Right renal pelvis (tissue), 4 donors: ENCODE measurements around the gene ZC3H12D. TPM values are rescaled to one million over a fixed set of nuclear protein-coding genes. Genes with fewer than 3 reads are reported as not detected.
"Not testable (repeated sequence)": the region's sequence is repeated elsewhere in the genome, so short reads cannot be mapped to it uniquely, and the experiment has no call there.

Experiments
- DNase-seq, 4 donors: peaks; one replicate each; pipeline ENCODE4 v3.0.0-alpha.2; 2013; ENCODE audit warnings: low read depth in 4 of 4, low spot score in 3 of 4, missing footprints in 1 of 4
- polyA plus RNA-seq, 4 donors: library from polyadenylated mRNA; unstranded; fragments of 120-200 nt; gene quantifications; one replicate each; pipeline ENCODE4 v1.2.1, GENCODE V29; 2013; ENCODE audit not compliant: insufficient read length in 4 of 4

Gene ZC3H12D
- polyA plus RNA-seq, 4 donors: 0.20 to 0.54 (median 0.39) TPM

DNA sequence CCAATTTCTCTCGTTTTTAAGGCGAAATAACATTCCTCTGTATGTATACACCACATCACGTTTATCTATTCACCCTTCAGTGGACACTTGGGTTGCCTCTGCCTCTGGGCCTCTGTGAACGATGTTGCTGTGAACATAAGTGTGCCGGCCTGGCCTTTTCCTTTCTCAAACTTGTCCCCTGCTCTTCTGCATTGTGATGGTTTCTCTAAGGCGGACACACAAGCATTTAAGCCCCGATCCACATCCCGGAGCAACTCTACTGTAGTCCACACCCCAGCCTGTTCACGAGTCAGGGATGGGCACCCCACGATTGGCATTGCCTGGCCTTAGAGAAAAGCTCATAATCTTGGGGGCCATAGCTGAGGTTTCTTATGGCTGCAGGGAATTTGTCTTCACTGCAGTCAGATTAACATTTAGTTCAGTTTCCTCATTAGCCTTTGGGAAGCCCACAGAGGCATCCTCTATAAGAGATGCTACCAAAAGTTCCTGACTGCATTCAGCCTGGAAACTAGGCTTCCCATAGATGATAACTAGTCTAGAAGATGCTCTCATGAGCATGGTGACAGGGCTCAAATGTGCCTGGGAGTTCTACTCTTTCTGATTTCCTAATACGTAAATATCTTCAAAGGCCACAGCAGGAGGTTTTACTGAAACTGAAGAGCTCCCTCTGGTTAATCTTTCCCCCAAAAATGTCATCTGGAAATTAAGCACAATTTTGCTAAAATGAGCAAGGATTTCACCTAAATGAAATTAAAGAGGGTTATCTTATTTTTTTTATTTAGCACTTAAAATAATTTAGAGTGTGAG lies 762 bp downstream of the ZC3H12D start:
- DNase-seq: no peak

DNA sequence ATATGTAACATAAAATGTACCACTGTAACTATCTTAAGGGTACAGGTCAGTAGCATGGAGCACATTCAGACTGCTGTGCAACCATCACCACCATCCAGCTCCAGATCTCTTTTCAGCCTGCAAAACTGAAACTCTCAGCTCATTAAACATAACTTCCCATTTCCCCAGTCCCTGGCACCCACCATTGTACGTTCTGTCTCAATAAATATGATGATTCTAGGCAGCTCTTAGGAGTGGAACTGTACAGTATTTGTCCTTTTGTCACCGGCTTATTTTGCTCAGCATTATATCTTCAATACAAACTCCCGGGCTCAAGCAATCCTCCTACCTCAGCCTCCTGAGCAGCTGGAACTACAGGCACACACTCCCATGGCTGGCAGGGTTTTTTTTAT lies 1.5 kb downstream of the ZC3H12D start:
- no peak for DNase-seq

DNA sequence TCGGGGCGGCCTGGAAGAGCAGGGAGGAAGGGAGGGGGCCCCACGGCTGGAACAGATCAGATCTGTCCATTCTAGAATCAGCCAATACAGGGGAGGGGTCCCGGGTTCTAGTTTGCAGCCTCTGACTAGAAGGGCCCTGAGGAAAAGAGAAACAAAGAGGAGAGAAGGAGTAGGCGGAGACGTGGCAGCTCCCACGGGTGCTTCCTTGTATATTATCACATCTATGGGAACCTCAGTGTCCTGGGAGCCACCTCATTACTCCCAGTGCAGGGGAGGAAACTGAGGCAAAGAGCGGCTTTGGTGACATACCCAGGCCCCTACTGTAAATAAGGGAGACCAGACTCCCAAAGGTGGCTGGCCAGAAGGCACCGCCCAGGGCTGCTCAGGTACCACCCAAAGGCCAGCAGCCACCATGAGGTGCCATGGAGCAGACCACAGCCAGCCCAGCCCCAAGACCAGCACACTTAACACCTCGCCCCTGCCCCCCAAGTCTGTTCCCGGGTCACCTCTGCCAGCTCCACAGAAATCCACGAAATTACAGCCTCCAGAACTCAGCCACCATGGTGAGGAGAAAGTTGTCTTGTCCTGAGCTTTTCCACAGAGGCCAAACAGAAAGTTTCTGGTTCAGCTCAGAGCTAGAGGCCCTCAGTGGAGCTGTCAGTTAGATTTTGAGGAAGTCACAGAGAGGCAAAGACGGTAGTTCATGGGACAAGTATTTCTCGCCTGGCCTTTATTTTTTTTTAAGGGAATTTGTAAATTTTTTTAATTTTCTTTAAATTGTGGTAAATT lies 2.1 kb downstream of the ZC3H12D start:
- no peak for DNase-seq

DNA sequence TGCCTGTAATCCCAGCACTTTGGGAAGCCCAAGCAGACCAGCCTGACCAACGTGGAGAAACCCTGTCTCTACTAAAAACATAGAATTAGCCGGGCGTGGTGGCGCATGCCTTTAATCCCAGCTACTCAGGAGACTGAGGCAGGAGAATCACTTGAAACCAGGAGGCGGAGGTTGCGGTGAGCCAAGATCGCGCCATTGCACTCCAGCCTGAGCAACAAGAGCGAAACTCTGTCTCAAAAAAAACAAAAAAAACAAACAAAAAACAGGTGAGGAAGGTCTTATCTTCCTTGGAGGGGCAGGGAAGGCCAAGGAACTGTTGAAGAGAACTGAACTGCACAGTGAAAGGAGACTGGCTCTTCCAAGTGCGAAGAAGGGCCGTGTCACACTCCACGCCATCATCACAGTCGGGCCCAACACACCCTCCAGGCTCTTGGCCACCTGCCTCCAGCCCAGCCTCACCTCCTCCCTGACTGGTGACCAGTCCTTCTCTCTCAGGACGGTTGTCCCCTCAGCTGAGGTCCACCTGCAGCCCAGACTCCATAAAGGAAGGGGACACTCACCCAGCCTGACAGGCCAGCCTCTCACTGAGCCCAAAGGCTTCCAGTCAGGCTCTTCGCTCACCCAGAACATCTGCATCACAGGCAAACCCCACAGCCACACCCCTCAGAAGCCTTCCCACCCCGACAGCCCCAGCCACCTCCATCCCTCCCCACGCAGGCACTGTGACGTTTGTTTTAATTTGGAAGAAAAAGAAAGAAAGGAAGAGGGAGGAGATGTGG lies 4.1 kb downstream of the ZC3H12D start:
- DNase-seq: no peak

DNA sequence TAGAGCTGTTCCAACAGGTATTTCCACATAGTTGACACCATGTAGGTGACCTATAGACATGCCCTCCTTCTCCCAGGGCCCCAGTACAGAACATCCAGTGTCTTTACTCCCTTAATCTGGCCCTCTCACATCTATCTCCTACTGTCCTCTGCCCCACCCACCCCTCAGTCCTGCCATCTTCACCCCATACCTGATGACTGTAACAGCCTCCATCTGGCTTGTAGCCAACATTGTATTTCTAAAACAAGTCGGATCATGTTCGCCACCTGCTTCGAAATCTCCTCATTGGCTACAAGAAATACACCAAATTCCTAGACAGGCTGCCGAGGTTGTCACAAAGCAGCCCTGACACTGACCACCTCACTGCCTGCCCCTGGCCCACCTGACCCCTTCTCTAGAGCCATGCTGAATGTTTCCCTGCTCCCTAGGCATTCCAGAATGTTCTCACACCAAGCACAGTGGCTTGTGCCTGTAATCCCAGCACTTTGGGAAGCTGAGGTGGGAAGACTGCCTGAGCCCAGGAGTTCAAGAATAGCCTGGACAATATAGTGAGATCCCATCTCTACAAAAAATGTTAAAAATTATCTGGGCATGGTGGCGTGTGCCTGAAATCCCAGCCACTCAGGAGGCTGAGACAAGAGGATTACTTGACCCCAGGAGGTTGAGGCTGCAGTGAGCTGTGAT lies 6.0 kb downstream of the ZC3H12D start:
- DNase-seq: no peak

DNA sequence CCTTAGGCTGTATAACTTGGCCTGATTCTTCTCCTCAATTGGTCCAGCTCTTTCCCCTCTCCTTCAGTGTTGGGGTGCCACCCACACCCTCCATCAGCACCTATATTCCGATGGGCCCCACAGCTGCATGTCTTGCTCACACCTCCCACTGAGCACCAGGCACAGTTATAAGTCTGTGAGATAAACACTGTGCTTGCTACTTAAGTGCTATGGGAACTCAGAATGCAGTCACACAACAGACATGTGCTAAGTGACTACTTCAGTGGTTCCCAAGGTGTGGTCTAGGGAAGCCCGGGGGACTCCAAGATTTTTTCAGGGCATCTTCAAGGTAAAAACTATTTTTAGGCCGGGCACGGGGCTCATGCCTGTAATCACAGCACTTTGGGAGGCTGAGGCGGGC lies 7.3 kb downstream of the ZC3H12D start:
- DNase-seq: no peak

DNA sequence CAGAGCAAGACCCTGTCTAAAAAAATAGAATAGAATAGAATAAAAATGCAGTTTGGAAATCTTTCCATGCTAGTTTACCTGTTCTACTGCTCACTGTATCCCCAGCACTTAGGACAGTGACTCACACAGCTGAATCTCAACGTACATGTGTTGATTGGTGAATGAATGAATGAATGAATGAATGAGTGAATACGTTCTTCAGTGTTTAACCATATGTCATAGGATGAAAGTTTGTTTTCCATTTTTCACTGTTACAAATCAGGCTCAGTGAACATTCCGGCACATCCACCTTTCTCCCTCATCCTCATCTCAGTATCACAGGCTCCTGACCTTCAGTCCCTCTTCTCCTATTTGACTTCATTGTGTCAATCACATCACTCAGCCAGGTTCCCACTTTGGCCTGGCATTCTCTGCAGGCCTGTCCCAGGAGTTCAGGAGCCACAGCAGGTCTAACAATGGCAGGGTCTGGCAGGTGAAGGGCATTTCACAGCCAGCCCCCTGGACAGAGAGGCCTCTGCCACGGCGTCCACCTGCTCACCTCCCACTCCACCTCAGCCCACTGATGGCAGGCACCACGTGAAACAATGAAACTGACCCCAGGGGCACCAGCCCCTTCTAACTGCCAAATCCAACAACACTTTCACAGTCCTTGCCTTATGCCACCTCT lies 7.9 kb downstream of the ZC3H12D start:
- DNase-seq: no peak

DNA sequence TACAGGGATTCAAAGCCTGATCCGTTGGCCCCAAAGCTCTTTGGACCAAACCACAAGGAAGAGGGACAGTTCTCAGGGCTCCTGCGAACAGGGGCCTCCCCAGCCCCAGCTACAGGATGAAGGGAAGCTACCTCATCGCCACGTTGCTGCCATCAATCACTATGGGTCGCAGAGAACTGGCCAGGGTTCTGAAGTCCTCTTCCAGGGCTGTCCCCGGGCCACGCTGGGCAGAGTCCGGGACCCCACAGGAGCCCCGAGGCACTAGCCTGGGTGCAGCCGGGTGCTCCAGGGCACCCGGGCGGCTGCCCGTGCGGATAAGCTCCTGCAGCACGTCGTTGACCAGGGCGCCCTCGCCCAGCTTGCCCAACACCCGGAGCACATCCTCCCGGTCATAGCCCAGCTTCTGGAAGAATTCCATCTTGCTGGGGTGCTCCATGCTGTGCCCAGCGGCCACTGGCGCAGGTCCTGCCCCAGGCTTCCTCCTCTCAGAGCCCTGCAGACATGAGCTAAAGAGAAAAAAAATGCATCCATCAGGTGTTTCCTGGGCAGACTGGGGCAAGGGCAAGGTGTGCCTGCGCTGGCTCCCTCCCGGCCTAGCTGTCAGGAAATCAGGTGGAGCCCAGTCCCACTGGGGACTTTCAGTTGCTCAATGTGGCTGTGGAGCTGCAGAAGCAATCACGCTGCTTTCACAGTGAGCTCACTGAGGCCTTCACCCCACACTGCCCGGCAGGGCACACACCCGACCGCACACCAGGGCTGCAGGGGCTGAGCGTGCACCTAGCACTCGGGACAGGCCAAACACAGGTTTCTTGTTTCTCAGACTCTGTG lies 10.5 kb downstream of the ZC3H12D start:
- DNase-seq: no peak

DNA sequence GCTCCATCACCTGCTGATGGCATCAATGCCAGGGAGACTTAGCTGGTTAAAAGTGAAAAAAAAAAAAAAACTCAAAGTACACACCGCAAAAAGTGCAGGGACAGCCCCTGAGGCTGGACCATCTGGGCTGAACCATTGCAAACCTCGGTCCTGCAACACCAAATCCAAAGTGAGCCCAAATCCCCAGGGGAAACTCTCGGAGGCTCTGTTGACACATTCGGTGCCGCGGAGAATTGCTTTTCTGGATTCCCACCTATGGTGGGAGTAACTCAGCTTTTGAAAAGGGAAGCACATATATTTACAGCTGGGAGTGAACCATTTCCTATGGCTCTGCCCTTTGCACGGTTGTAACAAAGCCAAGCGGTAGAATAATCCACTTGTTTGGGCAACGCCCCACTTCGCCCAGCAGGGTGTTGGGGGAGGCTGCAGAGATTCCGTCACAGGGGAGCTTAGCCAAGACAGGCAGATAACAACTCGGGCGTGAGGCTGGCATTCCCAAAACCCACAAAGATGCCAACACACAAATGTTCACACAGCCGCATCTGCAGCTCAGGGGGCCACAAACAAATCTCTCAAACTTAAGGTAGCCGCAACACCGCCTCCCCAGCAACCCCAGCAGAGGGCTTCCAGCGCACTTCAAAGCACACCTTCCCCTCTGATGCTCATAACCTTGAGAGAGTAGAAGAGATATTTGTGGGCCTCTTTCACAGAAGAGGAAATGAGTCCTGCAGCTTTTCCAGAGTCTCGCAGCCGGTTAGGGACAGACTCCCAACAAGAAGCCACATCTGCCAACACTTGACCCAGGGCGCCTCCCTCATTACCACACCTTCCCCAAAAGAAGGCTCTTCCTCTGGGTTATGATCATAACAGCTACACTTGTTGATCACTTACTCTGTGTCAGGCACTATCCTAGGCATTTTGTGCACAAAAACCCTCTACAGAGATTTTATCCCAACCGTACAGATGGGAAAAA lies 11.4 kb downstream of the ZC3H12D start:
- no peak for DNase-seq

DNA sequence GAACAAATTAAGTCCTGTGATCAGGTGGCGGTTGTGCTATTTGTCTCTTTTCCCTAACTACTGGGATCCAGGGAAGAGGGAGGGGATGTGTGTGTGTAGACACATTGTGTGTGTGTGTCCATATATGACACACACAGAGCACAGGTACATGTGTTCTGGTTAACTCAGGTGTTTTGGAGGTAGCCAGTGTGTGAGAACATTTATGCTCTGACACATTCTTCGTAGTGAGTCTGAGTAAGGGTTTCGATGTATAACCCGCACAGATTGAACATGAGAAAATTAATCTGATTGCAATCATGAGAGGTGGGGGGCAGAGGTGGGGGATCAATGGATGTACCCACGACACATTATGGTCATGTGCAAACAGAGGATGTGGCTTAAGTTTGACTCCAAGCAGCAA lies 12.6 kb downstream of the ZC3H12D start:
- DNase-seq: no peak

DNA sequence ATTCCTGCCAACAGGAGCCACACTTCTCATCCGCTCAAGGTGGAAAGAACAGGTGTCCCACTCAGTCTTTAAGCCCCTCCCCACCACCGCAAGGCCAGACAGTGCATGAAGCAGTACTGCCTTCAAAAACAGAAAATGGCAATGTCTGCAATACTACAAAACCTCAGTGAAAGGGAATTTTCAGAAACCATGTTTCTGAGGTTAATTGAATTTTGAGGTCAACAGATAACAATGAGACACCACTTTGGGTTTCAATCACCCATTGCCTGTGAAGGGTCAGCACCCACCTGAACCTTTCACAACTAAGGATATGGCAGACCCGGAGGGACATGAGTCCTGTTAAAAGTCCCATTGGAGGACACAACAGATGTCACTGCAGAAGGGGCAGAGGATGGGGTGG lies 13.0 kb downstream of the ZC3H12D start:
- no peak for DNase-seq

DNA sequence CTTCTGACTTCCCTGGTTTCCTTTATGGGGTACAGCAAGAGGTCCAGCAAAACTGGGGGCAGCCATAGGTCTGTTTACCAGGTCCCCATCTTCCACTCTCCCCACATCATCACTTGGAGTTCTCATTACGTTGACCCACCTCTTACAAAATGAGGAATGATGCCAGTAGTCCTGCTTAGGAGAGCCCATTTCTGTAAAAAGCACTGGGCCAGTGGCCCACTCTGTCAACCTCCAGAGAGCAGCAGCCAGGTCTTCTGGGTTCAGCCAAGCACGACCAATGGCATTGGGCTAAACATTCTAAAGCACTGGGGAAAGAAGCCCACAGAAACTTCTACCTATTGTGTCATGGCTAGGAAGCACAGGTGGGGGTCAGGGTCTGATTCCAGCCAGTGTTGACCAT lies 13.9 kb downstream of the ZC3H12D start:
- DNase-seq: no peak

DNA sequence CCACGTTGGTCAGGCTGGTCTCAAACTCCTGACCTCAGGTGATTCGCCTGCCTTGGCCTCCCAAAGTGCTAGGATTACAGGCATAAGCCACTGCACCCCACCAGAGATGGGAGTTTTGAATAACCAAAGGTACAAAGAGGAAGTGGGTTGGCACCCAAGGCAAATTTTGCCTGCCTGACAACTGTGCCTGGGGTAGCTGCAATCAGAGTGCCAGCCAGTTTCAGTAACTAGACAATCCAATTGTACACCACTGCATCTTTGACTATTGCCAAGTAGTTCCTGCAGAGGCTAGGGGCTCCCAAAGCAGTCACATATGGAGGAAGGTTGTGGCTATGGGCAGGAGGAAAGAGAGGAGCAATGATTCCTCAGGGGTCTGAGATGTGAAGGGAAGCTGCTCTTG lies 16.6 kb downstream of the ZC3H12D start:
- DNase-seq: no peak

DNA sequence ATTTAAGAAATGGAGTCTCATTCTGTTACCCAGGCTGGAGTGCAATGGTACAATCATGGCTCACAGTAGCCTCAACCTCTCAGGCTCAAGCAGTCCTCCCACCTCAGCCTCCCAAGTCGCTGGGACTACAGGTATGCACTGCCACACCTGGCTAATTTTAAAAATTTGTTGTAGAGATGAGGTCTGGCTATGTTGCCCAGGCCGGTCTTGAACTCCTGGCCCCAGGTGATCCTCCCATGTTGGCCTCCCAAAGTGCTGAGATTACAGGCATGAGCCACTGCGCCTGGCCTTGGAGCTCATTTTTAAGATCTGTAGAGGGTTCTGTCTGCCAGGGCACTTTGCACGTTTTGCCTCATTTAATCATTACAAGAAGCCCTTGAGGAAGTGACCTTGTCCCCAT lies 17.5 kb downstream of the ZC3H12D start:
- DNase-seq: no peak

DNA sequence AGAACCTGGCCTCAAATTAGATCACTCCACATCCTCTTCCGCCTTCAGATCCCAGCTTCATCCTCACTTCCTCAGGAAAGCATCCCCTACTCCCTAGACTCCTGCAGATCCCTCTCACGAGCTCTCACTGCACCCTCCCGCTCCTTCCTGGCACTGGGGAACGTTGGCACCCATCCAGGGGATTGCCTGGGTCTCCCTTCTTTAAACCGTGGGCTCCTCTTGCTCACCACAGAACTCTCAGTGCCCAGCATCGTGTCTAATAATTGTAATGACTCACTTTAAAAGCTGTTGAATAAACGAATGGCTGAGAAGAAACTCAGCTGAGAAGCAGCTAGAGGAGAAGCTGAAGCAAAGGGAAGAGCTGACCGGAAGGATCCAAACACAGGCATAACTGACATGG lies 20.4 kb downstream of the ZC3H12D start:
- DNase-seq: no peak

DNA sequence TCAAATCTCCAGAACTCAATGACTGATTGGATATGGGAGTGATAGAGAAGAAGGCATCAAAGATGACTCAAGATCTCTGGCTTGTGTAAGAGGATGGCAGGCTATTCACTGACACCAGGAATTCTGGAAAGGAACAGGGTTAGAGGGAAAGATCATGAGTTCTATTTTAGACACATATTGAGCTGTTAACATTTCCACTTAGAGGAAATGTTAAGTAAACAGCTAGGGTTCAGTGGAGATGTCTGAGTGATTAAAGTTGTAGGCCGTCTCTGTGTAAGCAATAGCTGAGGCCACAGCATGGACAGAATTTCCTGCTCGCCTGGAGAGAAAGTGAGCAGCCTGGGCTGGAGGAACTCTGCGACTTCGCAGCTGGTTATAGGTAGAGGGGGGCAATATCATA lies 21.0 kb downstream of the ZC3H12D start:
- DNase-seq: no peak

DNA sequence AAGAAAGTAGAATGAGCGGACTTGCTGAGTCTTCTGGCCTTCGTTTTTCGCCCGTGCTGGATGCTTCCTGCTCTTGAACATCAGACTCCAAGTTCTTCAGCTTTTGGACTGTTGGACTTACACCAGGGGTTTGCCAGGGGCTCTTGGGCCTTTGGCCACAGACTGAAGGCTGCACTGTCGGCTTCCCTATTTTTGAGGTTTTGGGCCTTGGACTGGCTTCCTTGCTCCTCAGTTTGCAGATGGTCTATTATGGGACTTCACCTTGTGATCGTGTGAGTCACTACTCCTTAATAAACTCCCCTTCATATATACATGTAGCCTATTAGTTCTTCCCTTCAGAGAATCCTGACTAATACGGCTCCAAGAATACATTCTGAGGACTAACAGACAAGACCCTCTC lies 22.1 kb downstream of the ZC3H12D start:
- not testable (repeated sequence) for DNase-seq

DNA sequence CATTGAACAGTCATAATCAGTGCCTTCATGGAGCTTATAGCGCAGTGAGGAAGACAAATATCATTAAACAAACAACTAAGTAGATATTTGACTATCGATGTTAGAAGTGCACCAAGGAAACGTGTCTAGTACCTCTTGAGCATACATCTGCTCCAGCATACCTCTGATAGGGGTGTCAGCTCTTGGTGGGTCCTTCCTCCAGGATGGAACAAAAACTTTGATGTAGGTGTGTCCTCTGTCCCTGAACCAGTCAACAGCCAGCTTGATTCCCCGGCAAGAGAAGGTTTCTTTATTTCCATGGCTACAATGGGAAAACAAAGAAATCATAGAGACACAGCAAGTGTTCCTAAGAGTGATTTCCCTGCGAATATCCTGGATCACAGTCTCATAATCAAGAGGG lies 23.1 kb downstream of the ZC3H12D start:
- DNase-seq: no peak
